IPS DF 4.7 (cell line): ENCODE data around the gene KCNJ6.
"Not testable (repeated sequence)": the region's sequence is repeated elsewhere in the genome, so short reads cannot be mapped to it uniquely, and the experiment has no call there.

Source experiments
- DNase-seq: peaks from one replicate; pipeline ENCODE4 v3.0.0-alpha.2; 2013; ENCODE audit warnings: low spot score; ENCODE audit errors: extremely low read depth

The KCNJ6 gene

DNA sequence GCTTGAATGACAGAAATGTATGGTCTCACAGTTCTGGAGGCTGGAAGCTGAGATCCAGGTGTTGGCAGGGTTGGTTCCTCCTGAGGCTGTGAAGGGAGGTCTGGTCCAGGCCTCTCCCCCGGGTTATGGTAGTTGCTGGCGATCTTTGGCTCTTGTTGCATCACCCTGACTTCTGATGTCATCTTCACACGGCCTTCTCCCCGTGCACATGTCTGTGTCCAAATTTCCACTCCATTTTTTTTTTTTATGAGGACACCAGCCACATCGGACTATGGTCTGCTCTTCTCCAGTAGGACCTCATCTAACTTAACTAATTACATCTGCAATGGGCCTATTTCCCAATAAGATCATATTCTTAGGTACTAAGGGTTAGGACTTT lies 232.2 kb downstream of the KCNJ6 start:
- DNase-seq = no peak

DNA sequence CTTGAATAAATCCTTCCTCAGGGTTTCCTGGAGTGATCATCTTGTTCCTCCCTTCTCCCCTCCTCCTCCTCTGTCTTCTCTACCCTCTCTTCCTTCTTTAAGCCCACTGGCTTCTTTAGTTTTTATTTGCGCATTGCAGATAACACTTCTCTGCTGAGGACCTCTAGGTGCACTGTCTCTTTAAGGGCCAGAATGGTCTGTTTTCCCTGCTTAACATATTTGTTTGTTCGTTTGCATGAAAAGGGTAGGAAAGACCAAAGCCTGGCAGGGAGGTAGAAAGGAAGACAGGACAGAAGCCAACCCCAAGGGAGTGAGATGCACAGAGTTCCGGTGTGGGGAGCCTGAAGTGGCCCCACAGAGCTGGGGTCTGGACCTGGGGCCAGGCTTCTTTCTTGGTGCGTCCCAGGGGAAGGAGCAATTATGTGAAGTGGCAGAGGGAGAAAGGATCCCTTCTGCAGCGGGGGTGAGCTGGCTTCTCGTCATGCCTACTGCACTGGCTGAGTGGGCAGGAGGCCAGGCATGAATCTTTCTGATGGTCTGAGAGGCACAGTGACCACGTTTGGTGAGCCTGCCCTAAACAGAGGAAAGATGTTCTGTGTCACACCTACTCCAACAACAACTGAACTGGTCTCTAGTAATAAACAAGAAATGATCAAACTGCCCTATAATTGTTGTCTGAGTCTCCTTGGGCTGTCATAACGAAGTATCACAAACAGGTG lies 232.7 kb downstream of the KCNJ6 start:
- DNase-seq = no peak

DNA sequence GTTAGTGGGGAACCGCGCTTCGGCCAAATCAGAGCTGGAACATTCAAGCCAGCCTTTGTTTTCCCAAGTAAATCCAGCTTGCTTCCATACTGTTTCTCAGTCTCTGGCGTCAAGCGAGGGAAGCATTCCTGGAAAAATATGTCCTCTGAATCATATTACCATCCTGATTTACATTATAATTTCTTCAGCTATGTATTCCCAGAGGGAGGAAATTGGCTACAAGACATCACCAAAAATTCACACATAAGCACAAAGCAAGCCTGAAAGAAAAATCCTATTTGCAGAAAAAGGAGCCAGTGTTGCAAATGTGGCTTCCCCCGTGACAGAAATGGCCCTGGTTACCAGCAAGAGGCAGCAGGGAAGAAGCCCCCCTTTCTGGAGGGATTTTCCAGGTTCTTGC lies 233.3 kb downstream of the KCNJ6 start:
- no peak for DNase-seq

DNA sequence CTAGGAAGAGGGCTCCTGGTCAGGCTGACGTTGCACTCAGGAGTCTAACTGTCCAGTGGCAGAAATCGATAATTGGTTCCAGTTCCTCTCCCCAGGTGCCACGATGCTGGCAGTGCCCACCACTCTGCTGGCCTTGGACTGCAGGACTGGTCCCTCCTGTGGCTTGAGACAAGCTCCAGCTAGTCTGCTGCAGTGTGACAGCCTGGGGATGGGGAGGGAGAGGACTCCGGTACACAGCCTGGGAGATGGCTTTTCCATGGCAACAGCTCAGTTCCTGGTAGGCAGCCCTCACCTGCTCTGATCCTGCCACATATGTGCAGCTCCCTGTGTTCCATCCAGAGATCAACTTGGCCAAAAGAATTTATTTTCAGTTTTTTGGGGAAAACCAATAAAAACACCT lies 239.3 kb downstream of the KCNJ6 start:
- DNase-seq = no peak

DNA sequence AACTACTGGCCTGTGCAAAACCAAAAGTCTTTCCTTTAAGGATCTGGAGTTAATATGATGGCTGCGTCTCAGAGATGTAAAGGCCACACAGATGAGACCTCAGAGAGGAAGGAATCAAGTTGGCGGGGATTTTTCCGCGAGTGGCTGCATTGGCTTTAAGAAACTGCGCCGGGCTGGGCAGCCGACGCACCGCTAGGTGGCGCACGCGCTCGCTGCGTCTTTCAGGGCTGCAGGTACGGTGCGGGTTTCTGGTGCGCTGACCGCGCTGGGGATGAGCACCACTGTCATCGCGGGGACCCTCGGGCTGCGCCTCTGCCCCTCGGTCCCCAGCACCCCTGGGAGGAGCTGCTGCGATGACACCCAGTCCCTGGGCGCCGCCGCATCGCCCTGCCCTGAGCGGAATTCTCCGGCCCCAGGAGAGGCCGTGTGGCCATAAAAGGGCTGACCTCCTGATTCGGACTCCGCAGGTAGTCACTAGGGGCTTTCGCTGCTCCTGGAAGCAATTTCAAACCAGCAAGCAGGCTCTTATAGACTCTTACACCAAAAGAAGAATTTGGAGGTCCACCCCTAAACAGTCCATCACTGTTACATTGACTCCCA lies 241.0 kb downstream of the KCNJ6 start:
- no peak for DNase-seq

DNA sequence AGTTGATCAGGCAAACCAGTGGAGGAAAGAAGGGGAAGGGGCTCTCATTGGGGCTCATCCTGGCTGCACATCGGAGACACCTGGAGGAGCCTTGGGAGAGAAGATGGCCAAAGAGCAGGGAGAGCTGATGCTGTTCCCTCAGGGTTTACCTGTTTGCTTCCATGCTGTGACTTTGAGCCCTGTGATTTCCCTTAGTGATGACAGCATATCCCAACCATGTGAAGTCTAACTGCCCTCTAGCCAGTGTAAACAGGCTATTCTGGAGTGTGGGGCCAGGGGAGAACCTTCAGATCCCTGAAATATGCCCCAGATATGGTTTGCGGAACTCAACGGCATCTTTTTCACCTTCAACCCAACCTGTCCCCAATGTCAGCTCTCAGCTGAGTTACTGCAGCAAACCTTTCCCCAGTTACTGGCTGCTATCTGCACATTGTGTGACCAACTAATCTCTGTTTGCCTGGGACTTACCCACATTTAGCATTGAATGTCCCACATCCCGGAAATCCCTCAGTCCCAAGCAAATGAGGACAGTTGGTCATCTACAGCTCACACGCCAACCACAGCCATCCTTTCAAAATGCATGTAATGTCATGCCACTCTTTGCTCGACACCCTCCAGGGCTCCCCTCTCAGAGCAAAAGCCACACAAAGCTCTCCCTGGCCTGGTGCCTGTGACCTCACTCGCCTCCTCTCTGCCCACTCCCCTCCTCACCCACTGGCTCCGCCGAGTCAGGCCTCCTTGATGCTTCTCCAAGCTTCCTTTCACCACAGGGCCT lies 242.3 kb downstream of the KCNJ6 start:
- DNase-seq = no peak

DNA sequence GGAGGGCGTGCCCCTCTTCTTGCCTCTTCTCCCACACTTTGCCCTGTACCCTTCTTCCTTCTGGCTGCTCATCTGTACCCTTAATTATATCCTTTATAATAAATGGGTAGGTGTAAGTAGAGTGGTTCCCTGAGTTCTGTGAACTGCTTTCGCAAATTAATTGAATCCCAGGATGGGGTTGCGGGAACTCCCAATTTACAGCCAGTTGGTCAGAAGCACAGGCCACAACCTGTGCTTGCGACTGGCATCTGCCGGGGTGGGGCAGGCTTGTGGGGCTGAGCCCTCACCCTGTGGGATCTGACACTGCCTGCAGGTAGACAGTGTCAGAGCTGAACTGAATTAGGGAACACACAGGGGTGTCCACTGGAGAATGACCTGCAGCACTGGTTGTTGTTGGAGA lies 244.9 kb downstream of the KCNJ6 start:
- DNase-seq = no peak

DNA sequence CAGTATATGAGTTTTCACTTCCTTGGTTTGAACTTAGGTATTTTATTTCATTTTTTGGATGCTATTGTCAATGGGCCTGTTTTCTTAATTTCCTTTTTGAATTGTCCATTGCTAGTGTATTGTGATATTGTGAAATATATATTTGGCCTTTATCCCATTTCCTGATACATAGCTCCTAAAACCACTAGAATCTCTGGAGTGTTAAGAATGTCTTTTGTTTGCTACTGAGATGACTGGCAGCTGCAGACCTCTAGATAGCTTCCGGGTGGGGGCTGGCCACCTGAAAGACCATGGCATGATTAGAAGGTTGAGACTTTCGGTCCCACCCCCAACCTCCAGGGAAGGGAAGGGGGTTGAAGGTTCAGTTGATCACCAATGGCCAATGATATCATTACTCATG lies 245.4 kb downstream of the KCNJ6 start:
- DNase-seq = no peak

DNA sequence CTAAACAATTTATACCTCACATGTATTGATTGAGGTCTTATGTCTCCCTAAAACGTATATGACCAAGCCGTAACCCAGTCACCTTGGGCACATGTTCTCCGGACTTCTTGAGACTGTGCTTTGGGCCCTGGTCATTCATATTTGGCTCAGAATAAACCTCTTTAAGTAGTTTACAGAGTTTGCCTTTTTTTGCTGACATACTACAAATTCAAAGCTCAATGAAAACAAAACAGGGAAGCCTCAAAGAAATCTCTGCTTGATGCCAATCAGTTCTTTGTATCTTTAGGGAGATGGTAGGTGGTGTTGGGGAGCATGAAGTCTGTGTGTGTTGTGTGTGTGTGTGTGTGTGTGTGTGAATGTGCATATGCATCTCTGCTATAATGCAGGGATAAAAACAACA lies 247.0 kb downstream of the KCNJ6 start:
- DNase-seq = no peak

DNA sequence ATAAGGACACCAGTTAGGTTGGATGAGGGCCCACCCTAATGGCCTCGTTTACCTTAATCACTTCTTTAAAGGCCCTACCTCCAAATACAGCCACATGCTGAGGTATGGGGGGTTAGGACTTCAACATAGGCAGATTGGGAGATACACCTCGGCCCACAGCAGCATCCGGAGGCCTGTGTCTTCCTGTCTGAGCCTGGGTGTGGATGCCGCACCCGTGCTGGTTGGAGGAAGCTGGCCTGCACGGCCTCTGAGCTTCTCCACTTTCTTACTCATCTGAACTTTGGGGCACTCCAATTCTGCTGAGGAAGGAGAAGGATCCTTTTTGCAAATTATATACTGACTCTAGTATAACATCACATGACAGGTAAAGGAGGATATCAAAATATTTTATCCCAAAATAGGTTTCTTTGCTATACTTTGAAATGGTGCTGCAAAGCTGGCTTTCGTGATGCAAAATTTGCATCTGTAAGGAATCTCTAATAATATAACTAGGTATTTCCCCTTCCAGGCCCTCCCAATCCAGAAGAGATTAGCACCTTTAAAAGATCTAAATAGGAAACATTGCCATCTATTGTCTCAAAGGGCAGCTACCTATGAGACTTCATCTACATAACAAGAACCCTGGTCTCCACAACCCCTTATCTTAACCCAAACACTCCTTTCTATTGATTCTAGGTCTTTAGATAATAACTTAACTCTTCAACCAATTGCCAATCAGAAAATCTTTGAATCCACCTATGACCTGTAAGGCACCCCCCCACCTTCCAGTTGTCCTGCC lies 247.6 kb downstream of the KCNJ6 start:
- no peak for DNase-seq

DNA sequence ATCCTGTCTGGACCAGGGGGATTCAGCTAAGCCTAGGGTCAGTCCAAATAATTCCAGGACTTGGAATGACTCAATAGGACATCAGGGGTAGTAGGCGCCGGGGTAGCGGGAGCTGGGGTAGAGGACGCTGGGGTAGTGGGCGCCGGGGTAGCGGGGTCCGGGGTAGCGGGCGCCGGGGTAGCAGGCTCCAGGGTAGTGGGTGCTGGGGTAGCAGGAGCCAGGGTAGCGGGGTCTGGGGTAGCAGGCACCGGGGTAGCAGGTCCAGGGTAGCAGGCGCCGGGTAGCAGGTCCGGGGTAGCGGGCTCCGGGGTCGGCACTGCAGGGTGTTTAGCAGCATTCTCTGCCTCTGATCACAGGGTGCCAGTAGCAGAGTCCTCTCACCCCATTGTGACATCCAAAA lies 248.9 kb downstream of the KCNJ6 start:
- DNase-seq = no peak

DNA sequence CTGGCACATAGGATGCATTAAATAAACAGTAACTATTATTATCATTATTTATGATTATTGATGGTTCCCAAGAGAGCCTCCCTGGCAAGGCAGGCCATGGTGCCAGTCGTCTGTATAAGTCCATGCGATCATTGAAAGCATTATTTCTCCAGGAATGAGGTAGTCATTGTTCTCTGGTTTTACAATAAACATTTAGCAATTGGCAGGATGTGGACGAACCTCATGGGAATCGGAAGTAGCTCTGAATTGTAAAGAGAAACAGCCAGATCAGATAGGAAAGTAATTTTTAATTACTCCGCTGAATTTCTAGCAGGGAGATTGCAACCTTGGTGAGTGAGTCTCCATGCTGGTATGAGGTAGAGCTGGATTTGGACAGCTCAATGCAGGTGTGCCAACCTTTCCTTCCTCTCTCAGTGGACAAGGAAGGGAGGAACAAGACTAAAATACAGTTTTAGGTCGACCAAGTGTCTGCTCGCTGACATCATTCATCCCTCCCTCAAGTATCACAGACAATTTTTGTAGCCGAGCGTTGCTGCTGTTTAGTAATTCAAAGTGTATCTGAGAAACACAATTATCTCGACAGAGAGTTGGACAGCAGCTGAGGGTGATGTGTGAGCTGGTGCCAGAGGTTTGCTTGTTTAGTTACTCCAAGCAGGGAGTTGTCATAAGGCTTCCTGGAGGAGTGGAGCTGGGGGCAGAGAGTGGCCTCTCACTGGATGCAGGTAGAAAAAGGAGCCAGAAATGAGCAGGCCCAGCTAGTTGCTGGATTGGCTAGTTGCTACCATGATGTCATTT lies 250.8 kb downstream of the KCNJ6 start:
- no peak for DNase-seq

DNA sequence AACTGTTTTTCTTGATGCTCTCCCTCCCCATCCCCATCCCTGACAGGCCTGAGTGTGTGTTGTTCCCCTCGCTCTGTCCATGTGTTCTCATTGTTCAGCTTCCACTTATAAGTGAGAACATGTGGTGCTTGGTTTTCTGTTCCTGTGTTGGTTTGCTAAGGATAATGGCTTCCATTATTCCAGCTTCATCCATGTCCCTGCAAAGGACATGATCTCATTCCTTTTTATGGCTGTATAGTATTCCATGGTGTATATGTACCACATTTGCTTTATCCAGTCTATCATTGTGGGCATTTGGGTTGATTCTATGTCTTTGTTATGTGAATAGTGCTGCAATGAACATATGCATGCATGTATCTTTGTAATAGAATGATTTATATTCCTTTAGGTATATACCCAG lies 254.0 kb downstream of the KCNJ6 start:
- DNase-seq = not testable (repeated sequence)

DNA sequence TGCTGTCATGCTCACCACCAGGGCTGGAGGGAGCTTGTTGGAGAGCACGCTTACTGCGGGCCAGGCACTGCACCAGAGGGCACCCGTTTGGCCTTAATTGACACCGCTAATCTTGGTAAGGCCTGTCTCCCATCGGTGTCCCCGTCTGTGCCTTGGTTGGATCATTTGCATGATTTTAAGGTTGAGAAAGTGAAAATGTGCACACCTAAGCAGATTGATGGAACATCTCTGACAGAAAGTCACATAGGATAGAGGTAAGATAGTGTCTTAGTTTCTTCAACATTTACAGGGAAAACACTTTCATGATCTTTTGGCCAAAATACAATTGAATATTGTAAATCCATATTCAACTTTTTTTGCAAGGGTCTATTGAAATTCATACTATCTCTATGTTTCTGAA lies 255.5 kb downstream of the KCNJ6 start:
- no peak for DNase-seq

DNA sequence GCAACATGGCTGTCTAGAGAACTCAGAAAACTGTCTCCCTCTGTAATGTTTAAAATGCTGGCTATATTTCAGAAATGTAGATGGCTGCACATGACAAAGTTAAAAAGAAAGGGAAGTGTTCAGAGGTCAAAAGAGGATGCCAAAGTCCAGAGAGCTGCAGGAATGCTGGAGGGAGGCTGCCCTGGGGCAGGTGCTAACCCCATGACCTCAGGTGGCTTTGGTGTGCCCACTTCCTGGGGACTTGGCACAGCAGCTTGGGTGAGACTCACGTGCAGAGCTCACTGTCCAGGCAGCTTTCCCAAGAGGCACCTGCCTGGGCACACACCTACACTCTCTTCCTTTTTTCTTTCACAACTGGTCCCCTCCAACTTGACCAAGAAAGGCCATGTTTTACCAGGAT lies 256.4 kb downstream of the KCNJ6 start:
- DNase-seq = no peak

DNA sequence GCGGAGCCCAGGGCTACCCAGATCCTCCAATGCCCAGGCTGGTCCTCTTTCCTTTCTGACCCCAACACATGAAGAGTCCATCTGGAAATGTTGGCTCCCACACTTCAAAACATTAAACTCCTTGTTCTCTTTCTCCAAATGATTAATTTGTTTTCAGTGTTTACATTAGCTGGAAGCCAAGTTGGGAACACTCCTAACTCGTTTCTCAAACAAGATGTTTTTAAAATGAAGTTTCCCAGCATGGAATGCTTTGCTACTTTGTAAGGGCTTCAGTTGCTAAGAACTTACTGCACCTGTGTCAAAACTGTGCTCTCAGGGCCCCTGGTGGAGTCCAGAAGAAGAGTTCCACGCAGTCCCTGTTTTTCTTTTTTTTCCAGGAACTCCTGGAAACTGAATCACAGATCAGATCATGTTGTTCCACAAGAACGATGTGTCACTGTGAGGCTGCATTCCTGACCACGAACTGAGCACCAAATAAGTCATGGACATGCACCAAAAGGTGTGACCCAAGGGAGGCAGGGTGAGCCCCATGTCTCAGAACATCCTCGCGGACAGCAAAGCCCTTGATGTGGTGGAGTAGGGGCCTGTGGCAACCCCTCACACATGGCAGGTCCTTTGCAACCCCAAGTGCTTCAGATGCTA lies 257.3 kb downstream of the KCNJ6 start:
- no peak for DNase-seq

DNA sequence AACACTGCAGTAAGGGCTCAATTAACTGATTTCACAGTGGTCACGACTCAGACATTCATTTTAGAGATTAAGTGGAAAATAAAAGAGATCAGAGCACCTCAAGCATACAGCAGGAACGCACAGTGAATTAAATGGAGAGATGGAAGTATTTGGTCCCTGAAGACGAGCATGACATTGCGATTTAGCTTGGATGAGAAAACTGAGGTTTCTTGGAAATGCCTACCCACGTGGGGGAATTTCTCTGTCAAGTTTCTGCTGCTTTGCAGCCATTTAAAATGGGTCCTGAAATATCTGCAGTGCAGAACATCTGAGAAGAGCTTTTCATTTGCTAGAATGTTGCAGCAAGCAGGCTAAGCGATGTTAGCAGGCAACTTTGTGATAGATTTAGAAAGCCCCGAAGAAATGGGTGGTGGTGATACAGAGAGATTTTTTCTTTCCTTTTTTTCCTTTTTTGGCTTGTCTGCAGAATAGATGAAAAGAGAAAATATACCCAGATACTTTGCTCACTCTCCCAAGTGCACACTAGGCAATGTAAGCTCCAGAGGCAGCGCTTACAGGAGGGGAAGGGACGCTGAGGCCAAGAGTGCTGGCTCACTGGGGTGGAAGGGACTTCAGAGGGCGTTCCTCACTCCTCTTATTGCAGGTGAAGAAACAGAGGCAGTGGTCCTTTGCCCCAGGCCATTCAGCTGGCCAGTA lies 258.0 kb downstream of the KCNJ6 start:
- DNase-seq = no peak

DNA sequence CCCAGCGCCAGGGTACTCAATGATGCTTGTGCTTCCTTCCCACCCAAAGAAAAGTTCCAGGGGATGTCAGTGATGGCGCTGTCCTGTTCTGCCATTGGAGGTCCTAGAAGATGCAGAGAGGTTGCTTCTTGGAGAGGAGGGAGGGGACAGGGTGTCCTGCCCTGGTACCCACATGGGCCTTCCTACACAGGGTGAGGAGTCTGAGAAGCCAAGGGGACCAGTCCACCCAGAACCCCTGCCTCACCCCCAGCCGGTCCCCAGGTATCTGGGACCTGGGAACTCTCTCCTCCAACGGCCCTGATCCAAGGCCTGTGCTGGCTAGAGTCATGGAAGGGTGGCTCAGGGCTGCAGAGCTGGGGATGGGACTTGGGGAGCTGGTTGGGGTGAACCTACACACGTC lies 259.4 kb downstream of the KCNJ6 start:
- DNase-seq = no peak

DNA sequence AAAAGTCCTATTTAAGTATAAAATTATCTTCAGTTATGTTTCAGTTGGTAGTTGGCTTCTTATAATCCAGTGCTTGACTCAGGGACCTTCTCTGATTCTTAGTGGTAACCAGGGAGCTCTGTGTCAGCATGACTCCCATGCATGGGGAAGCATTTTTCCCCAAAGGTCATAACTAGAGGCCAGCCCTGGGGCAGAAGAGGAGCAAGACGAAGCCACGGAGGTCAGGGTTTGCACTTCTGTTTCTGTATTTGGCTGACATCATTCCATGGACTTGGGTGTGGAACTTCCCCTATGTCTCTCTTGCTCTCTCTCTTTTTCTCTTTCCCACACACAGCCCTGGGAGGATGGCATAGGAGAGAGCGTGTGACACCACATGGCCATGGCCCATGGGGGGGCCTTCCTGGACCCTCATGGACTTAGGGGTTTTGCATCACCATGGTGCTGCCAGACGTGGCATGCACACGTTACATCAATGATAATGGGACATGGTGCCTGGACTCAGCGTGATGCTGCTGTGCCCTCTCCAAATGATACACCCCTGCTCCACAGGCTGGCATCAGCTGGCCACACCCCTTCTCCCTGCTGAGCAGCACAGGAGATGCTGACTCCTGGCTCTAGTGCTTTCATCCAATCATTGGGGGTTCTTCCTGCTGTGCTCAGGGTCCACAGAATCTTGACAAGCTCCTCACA lies 260.5 kb downstream of the KCNJ6 start:
- DNase-seq = no peak
